CD4-positive, alpha-beta T cell treated with Interleukin-1 beta for 1 hour (primary cell): ENCODE results near the gene PAM16.

Experiments
- DNase-seq, 2 donors: peaks; one replicate each; pipeline ENCODE4 v3.0.0-alpha.2; 2020 to 2022

The PAM16 gene

GRCh38 chr16:4317532-4318450, 33.3 kb downstream of the PAM16 start:
- DNase-seq, result no peak

GRCh38 chr16:4316864-4317531, 34.1 kb downstream of the PAM16 start:
- DNase-seq, result no peak

GRCh38 chr16:4316108-4316863, 34.8 kb downstream of the PAM16 start:
- no peak for DNase-seq

GRCh38 chr16:4315186-4316107, 35.7 kb downstream of the PAM16 start, which contains the start of gene GLIS2:
Gene GLIS2 (plus strand): TSS chr16:4316067. CDS start chr16:4332281, 16,214 bp downstream.
- DNase-seq, result peak; percentile 27 to 55

- DNase-seq, result peak in 1 of 2 donors; percentile 26
Measured at GRCh38 chr16:4314532-4315185, 36.5 kb downstream of the PAM16 start.

GRCh38 chr16:4313563-4314531, 37.3 kb downstream of the PAM16 start:
- DNase-seq, result no peak

GRCh38 chr16:4309833-4310266, 41.3 kb downstream of the PAM16 start:
- DNase-seq, result peak; percentile 66 to 67

- DNase-seq, result no peak
Measured at GRCh38 chr16:4309102-4309832, 41.9 kb downstream of the PAM16 start.

GRCh38 chr16:4307215-4308037, 43.7 kb downstream of the PAM16 start:
- peak; percentile 98 to 99 for DNase-seq

- DNase-seq, result peak; percentile 50 to 63
Measured at GRCh38 chr16:4306470-4307214, 44.5 kb downstream of the PAM16 start.

- DNase-seq, result no peak
Measured at GRCh38 chr16:4303973-4304372, 47.1 kb downstream of the PAM16 start.

- no peak for DNase-seq
Measured at GRCh38 chr16:4301968-4302367, 49.2 kb downstream of the PAM16 start.

- DNase-seq, result no peak
Measured at GRCh38 chr16:4301177-4301576, 49.9 kb downstream of the PAM16 start.

- no peak for DNase-seq
Measured at GRCh38 chr16:4298761-4299522, 52.2 kb downstream of the PAM16 start.

- DNase-seq, result no peak
Measured at GRCh38 chr16:4297480-4297879, 53.6 kb downstream of the PAM16 start.

- no peak for DNase-seq
Measured at GRCh38 chr16:4295581-4295980, 55.5 kb downstream of the PAM16 start.
